Suprapubic skin (tissue), 3 donors: ENCODE measurements around the gene SH3GL1.

Experiments used
- CTCF ChIP-seq, 2 donors: fragments of 200-600 bp in 1 of 2; fragments of 450-650 bp in 1 of 2; sonication (generic) in 1 of 2; IDR thresholded peaks; one replicate each; pipeline ENCODE4 v1.5.1; 2016 to 2019; ENCODE audit warnings: antibody characterized with exemption in 2 of 2, mild to moderate bottlenecking in 1 of 2, moderate library complexity in 1 of 2
- EP300 ChIP-seq: sonication (generic); formaldehyde crosslinking; IDR thresholded peaks from one replicate; pipeline ENCODE4 v1.6.1; 2017; ENCODE audit warnings: antibody characterized with exemption

GRCh38 chr19:4320419-4320818, 79.9 kb downstream of the SH3GL1 start:
- no peak for TF ChIP-seq EP300
- no peak for TF ChIP-seq CTCF (IDR thresholded peaks at IDR 0.05)
